Stimulated activated CD4-positive, alpha-beta T cell treated with anti-CD3 and anti-CD28 coated beads, Interleukin-15, amount 100 ng/mL, for 1 hour (primary cell): ENCODE measurements around the gene RALGAPB.

Experiments used
- DNase-seq, 2 donors: peaks; one replicate each; pipeline ENCODE4 v3.0.0-alpha.2; 2020; ENCODE audit warnings: low read depth in 1 of 2, low spot score in 1 of 2

The RALGAPB gene

GRCh38 chr20:38608188-38608587, 135.5 kb downstream of the RALGAPB start:
- no peak for DNase-seq

DNA sequence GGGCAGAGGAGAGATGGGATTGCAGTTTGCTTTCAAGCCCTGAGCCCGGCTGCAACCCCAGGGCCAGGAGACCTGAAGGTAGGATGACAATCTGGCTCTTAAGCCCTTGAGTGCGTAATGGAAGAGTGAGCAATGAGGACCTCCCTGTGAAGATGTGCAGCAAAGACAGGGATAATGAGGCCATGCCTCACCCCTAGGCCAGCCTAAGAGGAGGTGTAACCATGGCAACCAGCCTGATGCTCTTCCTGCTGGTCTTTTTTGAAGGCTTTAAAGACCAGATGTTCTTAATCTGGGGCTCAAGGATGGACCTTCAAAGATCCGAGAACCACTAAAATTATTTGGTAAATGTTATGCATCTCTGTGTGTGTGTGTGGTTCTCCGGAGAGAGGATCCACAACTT, 137.2 kb downstream of the RALGAPB start:
- no peak for DNase-seq

DNA sequence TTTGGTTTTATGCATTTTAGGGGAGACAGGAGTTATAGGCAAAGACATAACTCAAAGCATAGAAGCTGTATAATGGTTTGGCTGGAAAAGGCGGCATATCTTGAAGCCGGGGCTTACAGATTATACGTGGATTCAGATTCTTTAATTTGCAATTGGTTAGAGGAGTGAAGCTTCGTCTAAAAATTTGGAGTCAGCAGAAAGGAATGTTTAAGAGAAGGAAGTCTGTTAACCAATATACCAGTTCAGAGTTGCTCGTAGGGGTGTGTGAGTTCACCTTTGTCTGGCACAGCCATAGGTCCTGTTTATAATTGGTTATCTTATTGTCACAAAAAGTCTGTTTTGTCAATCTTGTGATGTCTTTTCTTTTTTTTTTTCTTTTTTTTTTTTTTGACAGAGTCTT, 137.9 kb downstream of the RALGAPB start:
- no peak for DNase-seq

DNA sequence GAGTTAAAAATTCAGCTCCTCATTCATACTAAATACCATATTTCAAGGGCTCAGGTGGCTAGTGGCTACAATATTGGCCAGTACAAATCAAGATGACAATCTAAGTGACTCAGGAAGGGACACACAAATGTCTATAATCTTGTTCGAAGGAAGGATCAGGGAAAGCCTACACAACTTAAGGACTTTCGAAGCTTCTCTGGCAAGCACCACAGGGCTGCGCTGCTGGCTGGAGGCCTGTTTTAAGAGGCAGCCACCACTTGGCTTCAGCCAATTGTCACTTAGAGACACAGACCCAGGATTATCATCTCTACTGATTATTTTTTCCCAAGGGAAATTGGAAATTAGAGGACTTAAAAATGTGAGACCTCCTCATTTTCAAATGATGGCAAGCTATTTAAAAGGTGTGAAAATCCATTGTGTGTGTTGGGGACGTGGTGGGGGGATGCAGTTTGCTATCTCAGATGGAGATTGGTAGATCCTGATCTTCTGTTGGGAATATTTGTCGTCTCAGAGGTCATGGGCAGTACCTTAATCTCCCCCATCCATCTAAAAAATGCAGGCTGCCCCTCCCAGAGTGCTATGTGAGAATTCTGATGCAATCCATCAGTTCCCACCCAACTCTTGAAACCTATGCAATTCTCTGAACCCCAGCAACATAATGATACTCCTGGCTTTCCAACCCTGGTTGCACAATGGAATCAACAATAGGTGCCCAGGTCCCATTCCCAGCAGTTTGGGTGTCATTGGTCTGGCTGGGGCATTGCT, 140.3 kb downstream of the RALGAPB start:
- DNase-seq, result no peak

DNA sequence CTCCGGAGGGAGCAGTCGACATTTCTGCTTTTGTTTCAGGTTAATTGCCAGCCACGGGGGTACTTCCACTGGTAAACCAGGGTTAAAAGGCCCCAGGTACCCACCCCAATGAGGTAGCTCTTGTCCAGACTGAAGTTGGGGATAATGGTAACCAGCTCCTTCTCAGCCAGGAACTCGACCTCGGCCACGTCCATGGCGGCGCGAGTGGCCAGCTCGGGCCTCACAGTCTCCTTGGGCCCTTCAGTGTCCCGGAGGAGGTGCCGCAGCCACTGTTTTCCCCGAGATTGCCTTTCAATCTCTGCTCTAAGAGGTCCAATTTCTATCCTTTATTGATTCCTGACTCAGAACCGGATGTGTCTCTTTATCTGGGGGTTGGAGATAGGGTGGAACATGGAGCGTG, 142.6 kb downstream of the RALGAPB start:
- DNase-seq, result no peak

DNA sequence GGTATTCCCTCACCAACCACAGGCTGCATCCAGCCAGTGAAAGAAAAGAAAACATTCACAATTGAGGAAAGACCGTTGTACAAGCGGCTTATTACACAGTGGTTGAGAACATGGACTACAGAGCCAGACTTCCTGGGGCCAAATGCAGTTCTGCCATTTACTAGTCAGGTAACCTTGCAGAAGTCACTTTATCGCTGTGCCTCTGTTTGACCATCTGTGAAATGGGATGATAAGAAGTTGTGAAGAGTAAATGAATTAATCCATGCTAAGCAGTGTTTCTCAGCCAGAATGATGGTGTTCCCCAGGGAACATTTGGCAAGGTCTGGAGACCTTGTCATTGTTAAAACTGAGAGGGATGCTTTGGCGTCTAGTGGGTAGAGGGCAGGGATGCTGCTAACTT, 143.8 kb downstream of the RALGAPB start:
- no peak for DNase-seq

DNA sequence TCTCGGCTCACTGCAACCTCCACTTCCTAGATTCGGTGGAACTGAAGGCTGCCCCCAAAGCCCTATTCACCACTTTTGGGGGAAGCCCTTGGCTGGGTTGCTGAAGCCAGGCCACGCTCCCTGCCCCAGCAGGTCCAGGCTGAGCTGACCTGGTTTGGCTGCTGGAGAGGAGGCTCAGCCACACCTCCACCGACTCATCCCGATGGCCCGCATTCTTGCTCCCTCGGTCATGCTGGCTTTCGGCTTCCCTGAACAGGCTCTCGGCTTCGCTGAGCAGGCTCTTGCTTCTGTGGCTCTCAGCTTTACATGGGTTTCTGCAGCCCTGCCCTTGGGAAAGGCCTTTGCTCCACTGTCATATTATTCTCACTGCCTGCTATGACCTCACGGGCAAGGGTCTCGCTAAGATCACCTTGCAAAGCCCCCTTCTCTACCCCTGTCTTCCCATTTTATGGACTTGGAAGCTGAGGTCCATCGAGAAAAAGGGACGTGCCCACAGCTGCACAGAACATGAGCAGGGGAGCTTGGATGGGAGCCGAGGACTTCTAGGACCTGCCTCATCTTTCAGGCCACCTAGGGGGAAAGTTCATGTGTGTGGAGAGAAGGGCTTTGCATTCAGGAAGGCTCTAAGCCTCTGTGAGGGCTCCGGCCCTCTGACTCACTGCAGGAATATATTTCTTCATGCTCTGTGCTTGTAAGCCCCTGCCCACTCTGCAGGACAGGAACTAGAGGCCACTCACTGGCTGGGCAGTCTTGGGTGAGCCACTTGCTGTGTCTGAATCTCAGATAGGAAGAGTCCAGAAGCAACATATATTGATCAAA, 144.6 kb downstream of the RALGAPB start:
- DNase-seq, result no peak

GRCh38 chr20:38617830-38618196, 145.2 kb downstream of the RALGAPB start:
- no peak for DNase-seq

- DNase-seq, result no peak
These were observed 147.8 kb downstream of the RALGAPB start for GRCh38 chr20:38620441-38620840.

DNA sequence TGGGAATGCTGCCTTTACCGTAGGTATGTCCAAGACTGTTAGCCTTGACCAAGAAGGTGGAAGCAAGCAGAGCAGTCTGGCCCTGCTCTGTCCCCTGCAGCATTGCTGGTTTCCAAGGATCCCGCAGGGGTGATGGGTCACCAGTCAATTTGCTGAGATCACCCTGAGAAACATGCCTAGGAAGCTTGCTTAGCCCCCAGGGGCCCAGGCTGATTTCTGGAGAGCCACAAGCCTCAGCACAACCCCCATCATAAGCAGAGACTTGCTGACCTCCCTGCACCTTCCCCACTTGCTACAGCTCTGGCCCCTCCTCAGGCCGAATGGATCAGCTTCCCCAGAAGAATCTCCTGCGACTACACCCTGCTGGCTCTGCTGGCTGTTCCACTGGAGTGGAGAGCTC, 150.4 kb downstream of the RALGAPB start:
- no peak for DNase-seq

DNA sequence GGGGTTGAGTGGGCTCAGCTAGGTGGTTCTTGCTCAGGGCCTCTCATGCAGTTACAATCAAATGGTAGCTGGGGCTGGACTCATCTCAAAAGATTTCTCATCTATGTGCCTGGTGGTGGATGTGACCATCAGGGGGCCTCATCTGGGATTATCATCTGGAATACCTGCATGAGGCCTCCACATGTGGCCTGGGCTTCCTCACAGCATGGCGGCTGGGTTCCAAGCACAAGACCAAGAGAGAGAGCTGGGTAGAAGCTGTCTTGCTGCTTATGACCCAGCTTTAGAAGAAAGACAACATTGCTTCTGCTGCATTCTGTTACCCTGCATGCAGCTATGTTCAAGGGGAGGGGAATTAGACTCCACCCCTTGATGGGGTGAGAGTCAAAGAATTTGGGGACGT, 151.4 kb downstream of the RALGAPB start:
- DNase-seq, result no peak

DNA sequence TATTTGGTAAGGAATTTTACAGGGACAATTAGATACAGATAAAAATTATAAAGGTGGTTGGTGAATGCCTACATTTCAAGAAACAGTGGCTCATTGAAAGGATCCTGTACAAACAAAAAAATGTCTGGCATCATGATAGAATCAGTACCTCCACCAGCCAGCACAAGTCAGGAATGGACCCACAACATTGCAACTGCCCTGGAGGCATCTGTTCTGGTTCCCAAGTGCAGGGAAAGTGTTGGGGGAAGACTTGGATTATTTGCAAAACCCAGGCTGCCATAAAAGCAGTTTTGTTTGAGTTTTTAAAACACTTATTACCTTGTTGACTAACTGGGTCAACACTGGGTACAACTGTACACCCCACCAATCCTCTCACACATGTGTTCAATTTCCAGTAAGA, 153.3 kb downstream of the RALGAPB start:
- DNase-seq, result no peak

- no peak for DNase-seq
These were observed 154.4 kb downstream of the RALGAPB start for GRCh38 chr20:38626921-38627659.
